HG03097 (cell line): ENCODE measurements around the gene GGT1.
A peak's percentile ranks its signal among the peaks of the same experiment; 100 is the strongest.
"Not testable (repeated sequence)": the region's sequence is repeated elsewhere in the genome, so short reads cannot be mapped to it uniquely, and the experiment has no call there.

ENCODE experiments used
- ATAC-seq: cut with Tn5 transposase; IDR thresholded peaks from one replicate; pipeline ENCODE4 v1.9.1; 2021; ENCODE audit not compliant: unreplicated experiment, low FRiP score

GGT1 gene

GRCh38 chr22:24583221-24584165, 19.5 kb upstream of the GGT1 start:
- ATAC-seq: no peak

- ATAC-seq: no peak
Observed at GRCh38 chr22:24584166-24584790, 18.7 kb upstream of the GGT1 start.

- ATAC-seq: no peak
Observed at GRCh38 chr22:24584871-24585411, 18.1 kb upstream of the GGT1 start.

- no peak for ATAC-seq
Observed at GRCh38 chr22:24585461-24585860, 17.5 kb upstream of the GGT1 start.

GRCh38 chr22:24585927-24586546, 17.0 kb upstream of the GGT1 start:
- ATAC-seq: no peak

GRCh38 chr22:24587251-24587650, 15.7 kb upstream of the GGT1 start:
- no peak for ATAC-seq

- no peak for ATAC-seq
Observed at GRCh38 chr22:24587948-24588347, 15.0 kb upstream of the GGT1 start.

GRCh38 chr22:24588381-24588756, 14.6 kb upstream of the GGT1 start:
- no peak for ATAC-seq

- ATAC-seq: no peak
Observed at GRCh38 chr22:24588757-24589481, 14.1 kb upstream of the GGT1 start.

GRCh38 chr22:24589518-24590030, 13.4 kb upstream of the GGT1 start:
- ATAC-seq: no peak

- ATAC-seq: no peak
Observed at GRCh38 chr22:24590596-24591173, 12.3 kb upstream of the GGT1 start.

- no peak for ATAC-seq
Observed at GRCh38 chr22:24591286-24591830, 11.6 kb upstream of the GGT1 start.

- no peak for ATAC-seq
Observed at GRCh38 chr22:24592058-24592850, 10.7 kb upstream of the GGT1 start.

GRCh38 chr22:24592851-24593558, 10.0 kb upstream of the GGT1 start, which contains the start of gene LRRC75B:
LRRC75B (minus strand) TSS chr22:24593073; CDS start chr22:24593039, 34 bp downstream.
- peak; percentile 60 for ATAC-seq

GRCh38 chr22:24593559-24593835, 9.5 kb upstream of the GGT1 start:
- ATAC-seq: not testable (repeated sequence)

GRCh38 chr22:24593836-24594568, 9.0 kb upstream of the GGT1 start:
- ATAC-seq: no peak

GRCh38 chr22:24594569-24595120, 8.3 kb upstream of the GGT1 start:
- ATAC-seq: no peak
